ENCODE results near the gene HDC.

DNA sequence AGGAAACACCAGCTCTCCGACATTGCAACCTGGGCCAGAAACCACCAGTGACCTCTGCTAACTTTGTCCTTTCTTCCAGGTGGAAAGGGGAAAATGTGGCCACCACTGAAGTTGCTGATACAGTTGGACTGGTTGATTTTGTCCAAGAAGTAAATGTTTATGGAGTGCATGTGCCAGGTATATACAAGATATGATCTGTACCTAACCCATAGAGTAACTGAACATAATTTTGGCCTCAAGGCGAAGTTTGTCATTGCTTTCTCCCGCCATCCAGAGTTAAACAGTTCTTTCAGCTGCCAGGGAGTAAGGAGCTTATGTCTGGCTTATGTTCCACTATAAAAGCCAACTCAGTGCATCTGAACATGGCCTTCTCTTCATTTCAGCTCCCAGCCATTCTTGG, 36.7 kb downstream of the HDC start:
- TF ChIP-seq, protein P1, sequence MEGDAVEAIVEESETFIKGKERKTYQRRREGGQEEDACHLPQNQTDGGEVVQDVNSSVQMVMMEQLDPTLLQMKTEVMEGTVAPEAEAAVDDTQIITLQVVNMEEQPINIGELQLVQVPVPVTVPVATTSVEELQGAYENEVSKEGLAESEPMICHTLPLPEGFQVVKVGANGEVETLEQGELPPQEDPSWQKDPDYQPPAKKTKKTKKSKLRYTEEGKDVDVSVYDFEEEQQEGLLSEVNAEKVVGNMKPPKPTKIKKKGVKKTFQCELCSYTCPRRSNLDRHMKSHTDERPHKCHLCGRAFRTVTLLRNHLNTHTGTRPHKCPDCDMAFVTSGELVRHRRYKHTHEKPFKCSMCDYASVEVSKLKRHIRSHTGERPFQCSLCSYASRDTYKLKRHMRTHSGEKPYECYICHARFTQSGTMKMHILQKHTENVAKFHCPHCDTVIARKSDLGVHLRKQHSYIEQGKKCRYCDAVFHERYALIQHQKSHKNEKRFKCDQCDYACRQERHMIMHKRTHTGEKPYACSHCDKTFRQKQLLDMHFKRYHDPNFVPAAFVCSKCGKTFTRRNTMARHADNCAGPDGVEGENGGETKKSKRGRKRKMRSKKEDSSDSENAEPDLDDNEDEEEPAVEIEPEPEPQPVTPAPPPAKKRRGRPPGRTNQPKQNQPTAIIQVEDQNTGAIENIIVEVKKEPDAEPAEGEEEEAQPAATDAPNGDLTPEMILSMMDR (IDR thresholded peaks at IDR 0.05): no peak
- no peak for TF ChIP-seq POLR2A (IDR thresholded peaks at IDR 0.05)
- TF ChIP-seq POLR2AphosphoS5 (IDR thresholded peaks at IDR 0.05): no peak

Measured in prostate gland (tissue), 2 donors.